EH (cell line): ENCODE data around the gene PRDM12.

Experiments used
- DNase-seq: peaks from one replicate; pipeline ENCODE4 v3.0.0-alpha.2; 2015; ENCODE audit warnings: low read depth

Gene PRDM12

GRCh38 chr9:130635721-130636647 is 28.4 kb upstream of the PRDM12 start:
- DNase-seq, result no peak

DNA sequence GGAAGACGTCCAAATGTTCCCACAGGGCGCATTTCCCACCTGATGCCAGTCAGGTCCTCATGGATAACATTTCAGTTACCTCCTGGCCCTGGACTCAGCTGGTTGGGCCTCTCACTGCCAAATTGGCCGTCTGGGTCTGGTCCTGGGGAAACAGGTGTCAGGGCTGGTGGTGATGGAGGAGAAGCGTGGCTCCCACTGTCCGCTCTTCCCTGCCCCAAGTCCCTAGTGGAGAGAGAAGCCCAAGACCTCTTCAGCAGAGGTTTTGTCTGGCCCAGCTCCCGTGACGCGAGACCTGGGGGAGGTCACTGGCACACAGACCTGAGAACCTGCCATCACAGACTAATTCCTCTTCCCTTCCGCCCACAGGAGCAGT is 27.8 kb upstream of the PRDM12 start:
- DNase-seq, result no peak

- no peak for DNase-seq
Measured at GRCh38 chr9:130638284-130639123, 25.9 kb upstream of the PRDM12 start.

DNA sequence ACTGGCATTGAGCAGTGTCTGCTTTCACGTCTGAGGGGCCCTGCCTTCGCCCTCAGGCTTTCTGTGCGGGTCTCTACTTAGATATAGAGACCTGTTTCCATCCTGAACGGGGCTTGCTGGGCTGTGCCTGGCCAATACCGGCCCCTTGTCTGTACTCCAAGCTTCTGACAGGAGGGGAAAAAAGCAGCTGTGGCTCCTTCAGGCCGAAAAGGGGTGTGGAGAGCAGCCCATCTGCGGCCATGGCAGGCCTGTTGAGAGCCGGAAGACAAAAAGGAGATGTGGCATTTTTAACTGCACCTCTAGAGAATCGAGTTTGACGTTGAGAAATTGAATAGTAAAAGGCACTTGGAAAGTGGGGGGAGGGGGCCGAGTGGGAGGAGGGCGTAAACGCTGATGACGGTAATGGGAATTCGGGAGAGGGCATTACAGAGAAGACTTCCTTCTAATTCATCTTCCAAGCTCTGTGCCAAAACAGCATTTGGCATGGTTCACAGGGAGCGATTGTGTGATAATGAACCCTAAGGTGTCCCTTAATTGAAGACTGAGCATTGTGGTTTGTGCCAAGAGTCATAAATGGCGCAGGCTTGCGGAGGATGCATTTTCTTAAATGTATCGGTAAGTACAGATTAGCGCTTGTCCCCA is 25.1 kb upstream of the PRDM12 start:
- no peak for DNase-seq

- DNase-seq, result no peak
Measured at GRCh38 chr9:130639866-130640555, 24.4 kb upstream of the PRDM12 start.

GRCh38 chr9:130640681-130641080 is 23.7 kb upstream of the PRDM12 start:
- no peak for DNase-seq

DNA sequence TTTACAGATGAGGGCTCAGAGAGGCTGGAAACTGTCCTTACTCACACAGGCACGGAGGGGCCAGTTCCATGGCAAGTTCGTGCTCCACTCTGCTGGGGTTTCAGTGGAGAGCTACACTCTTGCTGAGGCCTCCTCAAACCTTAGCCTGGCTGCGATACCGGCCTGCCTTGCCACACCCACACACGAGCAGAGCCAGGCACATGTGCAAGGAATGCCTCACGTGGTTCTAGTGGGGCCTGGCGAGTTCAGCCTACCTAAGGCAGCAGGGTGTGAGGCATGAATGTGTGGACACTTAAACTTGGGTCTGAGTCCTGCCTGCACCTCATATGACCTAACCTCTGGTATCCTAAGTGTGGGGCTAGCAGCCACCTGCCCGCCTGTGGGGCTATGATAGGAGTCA is 21.5 kb upstream of the PRDM12 start:
- DNase-seq, result no peak

DNA sequence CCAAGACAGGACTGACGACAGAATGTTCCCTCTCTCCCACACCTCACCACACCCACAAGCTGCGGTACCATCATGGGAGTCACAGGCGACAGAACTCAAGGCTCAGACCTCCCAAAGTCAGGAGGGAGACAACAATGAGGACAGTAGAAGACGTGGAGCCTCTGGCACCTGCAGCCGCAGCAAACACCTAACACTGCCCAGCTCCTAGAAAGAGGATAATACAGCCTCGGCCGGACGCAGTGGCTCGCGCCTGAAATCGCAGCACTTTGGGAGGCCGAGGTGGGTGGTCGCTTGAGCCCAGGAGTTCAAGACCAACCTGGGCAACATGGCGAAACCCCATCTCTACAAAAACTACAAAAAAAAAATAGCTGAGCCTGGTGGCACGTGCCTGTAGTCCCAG is 13.2 kb upstream of the PRDM12 start:
- no peak for DNase-seq

DNA sequence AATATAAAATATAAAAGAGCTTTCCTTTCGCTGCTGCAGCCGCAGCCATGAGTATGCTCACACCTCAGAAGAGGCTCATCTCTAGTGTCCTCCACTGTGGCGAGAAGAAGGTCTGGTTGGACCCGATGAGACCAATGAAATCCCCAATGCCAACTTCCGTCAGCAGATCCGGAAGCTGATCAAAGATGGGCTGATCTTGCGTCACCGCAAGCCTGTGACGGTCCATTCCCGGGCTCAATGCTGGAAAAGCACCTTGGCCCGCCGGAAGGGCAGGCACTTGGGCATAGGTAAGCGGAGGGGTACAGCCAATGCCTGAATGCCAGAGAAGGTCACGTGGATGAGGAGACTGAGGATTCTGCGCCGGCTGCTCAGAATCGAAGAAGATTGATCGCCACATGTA is 12.6 kb upstream of the PRDM12 start:
- DNase-seq, result no peak

DNA sequence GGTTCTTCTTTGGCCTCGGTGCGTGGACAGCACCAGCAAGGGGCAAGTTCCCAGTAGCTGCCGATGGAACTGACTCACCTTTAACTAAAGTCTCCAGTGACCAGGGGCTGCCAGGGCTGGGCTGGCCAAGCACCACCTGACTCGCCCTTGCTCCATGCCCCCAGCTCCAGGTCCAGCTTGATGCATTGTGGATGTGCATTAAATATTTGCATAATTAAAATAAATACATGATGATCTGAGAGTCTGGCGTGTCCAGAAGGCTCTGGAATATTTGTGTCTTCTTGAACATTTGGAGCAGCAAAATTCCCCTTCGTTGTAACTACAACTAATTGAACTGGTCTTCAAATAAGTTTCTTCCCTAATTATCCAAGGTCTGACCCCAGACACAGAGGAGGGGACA is 9.5 kb upstream of the PRDM12 start:
- no peak for DNase-seq

GRCh38 chr9:130658893-130659698 is 5.3 kb upstream of the PRDM12 start:
- no peak for DNase-seq

DNA sequence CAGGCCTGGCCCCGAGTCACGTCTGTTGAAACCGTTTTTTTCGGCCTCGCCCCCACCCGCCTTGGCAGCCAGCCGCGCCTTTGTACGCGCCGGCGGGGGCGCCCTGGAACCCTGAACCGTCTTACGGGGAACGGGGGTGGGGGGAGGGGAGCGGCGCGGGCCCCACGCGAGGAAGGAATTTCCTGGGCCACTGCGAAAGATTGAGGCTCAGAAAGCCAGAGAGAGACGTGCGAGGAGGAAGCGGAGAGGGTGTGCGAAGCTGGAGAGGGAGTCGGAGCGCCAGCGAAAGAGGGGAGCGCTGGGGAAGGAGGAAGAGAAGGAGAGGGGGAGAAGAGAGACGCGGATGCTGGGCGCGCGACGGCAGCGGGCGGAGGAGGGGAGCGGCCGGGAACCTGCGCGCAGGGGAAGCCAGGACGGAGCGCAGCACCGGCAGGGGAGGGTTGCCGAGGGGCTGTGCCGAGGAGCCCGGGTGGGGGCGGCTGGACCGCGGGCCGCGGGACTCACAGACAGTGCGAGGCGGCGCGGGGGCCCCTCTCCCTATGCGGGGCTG is 4.6 kb upstream of the PRDM12 start:
- no peak for DNase-seq

DNA sequence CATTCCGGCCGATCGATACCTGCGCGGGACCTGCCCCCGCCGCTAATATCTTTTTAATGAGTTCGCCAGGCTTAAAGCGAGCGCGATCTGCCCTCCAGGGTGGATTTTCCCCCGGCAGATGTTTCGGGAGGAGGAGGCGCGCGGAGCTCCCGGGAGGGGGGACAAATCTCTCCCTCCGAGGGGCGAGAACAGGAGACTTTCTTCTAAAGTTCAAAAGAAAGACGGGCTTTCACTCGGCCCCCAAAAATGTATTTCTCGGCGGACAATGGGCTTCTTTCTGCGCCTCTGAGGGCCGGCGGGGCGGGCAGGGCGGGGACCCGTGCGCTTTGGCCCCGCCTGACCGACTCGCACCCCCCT is 4.1 kb upstream of the PRDM12 start:
- no peak for DNase-seq

DNA sequence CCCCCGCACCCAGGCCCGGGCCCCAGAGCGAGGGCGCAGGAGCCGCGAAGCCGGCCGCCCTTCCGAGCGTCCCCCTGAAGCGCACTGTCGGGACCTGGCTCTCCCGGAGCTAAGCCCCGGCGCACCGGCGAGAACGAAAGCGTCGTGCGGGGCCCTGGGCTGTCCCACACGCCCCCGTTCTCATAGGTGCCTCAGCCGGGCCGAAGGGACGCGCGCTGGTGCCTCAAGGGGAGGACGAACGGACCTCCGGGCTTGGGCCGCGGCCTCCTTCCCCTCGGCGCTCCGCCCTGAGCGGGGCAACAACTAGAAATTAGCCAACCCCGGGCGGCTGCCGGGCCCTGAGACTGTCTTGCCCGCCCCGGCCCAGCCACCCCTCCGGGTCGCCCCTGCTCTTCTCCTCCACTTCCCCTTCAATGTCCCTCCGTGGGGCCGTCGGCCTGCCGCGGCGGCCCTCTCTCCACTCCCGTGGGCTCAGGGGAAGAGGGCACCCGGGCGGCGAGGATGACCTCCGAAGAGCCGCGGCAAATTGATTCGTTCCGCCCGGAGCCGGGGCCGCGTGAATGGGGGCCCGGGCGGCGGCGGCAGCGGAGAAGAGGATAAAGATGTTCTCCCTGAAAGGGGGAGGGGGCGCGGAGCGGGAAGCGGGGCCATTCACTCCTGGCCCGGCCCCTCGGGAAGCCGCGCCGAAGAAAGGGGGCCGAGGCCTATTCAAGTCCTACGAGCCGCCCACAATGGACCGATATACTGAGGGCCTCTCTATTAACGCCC is 3.5 kb upstream of the PRDM12 start:
- DNase-seq, result no peak

GRCh38 chr9:130661451-130662098 is 2.8 kb upstream of the PRDM12 start:
- no peak for DNase-seq

DNA sequence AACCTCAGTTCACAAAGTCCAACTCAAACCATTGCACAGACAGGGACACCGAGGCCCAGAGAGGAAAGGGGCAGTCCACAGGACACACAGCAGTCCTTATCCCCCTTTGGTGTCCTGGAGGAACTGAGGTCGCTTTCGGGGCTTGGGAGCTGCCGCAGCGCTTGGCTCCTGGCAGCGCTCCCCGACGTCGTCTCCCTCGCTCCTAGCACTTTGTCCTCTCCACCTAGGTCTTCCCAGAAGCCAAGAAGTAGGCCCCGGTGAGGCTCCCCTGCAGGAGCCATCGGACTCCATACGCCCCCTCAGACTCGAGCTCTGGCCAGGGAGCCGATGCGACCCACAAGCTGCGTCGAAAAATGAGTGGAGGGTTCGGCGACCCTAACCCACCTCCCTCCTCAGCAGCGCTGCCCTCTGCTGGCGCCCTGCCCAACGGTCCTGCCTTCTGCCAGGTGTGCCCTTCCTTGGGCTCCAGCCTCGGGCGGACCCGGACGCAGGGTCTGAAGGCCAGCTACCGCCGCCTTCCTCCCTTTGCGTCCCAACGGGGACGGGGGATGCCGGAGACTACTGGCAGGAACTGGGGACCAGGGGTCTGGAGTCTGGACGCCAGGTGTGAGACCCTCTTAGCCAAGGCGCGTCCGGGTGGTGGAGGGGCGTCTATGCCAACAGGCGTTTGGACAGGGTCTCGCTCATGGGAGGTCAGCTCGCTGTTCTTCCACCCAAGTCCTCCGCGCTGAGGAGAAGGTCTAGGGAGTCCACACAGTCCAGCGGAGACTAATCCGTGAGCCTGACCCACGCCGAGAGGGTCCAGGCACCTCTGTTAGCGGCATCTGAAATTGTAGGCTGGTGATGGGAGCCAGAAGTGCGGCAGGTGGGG is 2.1 kb upstream of the PRDM12 start:
- DNase-seq, result no peak

DNA sequence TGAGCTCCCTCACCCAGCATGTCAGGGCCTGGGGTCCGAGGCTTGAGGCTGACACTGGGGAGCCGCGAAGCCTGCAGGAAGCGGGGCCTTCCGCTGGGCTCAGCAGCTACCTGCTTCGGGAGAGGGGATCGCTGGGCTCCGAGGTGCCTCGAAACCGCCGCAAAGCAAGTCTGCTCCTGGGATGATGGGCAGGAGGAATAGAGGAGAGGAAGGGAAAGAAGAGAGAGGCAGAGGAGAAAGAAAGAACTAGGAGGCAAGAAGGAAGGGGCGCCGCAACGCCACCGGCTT is 1.5 kb upstream of the PRDM12 start:
- no peak for DNase-seq

DNA sequence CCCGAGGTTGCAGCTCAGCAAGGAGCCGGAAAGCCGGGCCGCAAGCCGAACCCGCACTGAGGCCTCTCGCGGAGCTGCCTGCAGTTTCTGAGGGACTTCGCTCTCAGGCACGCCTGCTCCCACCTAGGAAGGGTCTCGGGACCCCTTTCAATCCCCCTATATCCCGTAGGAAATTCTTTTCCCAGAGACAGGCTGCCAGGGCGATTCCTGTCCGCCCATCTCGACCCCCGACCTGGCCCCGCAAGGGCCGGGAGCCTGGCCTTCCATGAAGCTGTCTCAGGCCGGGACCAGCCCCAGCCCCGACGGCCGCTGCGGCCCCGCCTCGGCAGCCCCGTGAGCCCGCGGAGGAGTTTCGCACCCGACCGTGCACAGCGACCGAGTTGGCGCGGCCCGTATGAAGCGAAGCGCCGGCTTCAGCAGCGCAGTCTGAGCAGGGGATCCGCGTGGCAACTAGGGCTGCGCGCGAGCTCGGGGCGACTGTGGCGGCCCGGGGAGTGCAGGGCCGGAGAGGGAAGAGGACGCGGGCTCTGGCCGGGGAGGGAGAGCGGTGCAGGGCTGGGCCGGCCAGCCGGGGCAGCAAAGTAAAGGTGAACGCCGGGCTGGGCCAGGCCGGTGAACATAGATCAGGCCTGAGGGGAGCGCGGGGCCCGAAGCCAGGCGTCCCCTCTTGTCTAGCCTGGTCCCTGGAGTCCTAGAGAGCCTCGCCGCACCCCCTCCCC is 977 bp upstream of the PRDM12 start:
- DNase-seq, result no peak

DNA sequence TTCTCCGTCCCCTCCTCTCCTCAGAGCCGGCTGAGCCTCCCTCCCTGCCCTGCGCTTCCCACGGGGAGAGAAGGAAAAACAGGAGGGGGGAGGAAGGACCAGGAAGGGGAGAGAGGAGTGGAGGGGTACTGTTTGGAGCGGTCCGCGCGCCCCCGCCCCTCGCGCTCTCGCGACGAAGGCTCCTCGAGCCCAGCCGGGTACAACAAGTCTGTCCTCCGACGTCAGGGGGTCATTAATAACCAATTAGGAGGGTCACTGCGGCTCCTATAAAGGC is 480 bp upstream of the PRDM12 start:
- DNase-seq, result no peak
